GM21381 (cell line): ENCODE results near the gene SECISBP2.
"Not testable (repeated sequence)": the region's sequence is repeated elsewhere in the genome, so short reads cannot be mapped to it uniquely, and the experiment has no call there.

Experiments used
- ATAC-seq: cut with Tn5 transposase; IDR thresholded peaks from one replicate; pipeline ENCODE4 v1.9.1; 2021; ENCODE audit warnings: mild to moderate bottlenecking, moderate library complexity; ENCODE audit not compliant: unreplicated experiment

SECISBP2 gene

GRCh38 chr9:89363311-89363670 is 45.0 kb downstream of the SECISBP2 start:
- ATAC-seq, result no peak

GRCh38 chr9:89363921-89364665 is 45.8 kb downstream of the SECISBP2 start:
- ATAC-seq, result no peak

- no peak for ATAC-seq
Measured at GRCh38 chr9:89364666-89365531, 46.6 kb downstream of the SECISBP2 start.

- no peak for ATAC-seq
Measured at GRCh38 chr9:89365532-89365912, 47.2 kb downstream of the SECISBP2 start.

- ATAC-seq, result no peak
Measured at GRCh38 chr9:89366711-89367110, 48.4 kb downstream of the SECISBP2 start.

GRCh38 chr9:89367281-89367680 is 49.0 kb downstream of the SECISBP2 start:
- ATAC-seq, result no peak

GRCh38 chr9:89367726-89368437 is 49.6 kb downstream of the SECISBP2 start:
- no peak for ATAC-seq

- ATAC-seq, result no peak
Measured at GRCh38 chr9:89368550-89368949, 50.2 kb downstream of the SECISBP2 start.

GRCh38 chr9:89368978-89369377 is 50.7 kb downstream of the SECISBP2 start:
- ATAC-seq, result no peak

GRCh38 chr9:89370593-89370992 is 52.3 kb downstream of the SECISBP2 start:
- ATAC-seq, result no peak

GRCh38 chr9:89371791-89372190 is 53.5 kb downstream of the SECISBP2 start:
- ATAC-seq, result not testable (repeated sequence)

- no peak for ATAC-seq
Measured at GRCh38 chr9:89372230-89372816, 54.0 kb downstream of the SECISBP2 start.

GRCh38 chr9:89372979-89373378 is 54.7 kb downstream of the SECISBP2 start:
- no peak for ATAC-seq

GRCh38 chr9:89374176-89374575 is 55.9 kb downstream of the SECISBP2 start:
- ATAC-seq, result no peak

- peak; percentile 58 for ATAC-seq
Measured at GRCh38 chr9:89375191-89375760, 57.0 kb downstream of the SECISBP2 start.

GRCh38 chr9:89376286-89376685 is 58.0 kb downstream of the SECISBP2 start:
- ATAC-seq, result no peak

- ATAC-seq, result no peak
Measured at GRCh38 chr9:89376741-89377351, 58.5 kb downstream of the SECISBP2 start.

- ATAC-seq, result no peak
Measured at GRCh38 chr9:89377411-89377810, 59.1 kb downstream of the SECISBP2 start.

- no peak for ATAC-seq
Measured at GRCh38 chr9:89378541-89378940, 60.2 kb downstream of the SECISBP2 start.

- no peak for ATAC-seq
Measured at GRCh38 chr9:89379031-89379430, 60.7 kb downstream of the SECISBP2 start.
